ENCODE measurements around the gene MRPL37.

MRPL37 gene

DNA sequence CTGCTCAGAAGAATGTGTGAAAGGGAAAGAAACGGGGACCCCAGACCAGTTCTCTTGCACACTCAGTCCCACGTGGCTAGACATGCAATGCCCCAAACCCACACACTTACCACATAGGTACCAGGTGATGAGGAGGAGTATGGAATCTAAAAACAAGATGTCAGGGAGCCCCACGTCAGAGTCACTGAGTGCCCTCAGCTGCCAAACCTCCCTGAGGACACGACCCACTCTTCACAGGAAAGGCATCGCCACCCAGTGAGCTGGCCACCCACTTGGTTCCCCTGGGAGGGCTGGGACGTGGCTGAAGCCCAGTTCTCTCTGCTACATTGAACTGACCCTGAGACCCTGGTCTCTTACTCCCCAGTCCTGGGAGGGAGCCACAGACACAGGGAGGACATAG is 41.4 kb downstream of the MRPL37 start:
- DNase-seq: no peak

DNA sequence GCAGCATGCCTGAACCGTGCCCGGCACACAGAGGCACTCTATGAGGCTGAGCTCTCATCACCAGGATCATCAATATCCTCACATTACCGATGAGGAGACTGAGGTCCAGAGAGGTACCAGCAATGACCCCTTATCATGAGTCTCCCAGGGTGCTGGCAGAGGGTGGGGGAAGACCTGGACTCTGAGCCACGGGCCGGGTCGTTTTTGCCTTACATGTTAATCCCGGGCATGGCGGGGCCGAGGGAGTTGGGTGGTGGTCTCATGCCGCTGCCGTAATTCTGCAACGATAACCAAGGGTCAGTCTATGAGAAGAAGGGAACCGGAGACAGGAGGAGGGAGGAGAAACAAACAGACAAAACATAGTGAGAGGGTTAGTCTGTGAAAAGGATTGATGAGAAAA is 43.1 kb downstream of the MRPL37 start:
- DNase-seq: no peak

DNA sequence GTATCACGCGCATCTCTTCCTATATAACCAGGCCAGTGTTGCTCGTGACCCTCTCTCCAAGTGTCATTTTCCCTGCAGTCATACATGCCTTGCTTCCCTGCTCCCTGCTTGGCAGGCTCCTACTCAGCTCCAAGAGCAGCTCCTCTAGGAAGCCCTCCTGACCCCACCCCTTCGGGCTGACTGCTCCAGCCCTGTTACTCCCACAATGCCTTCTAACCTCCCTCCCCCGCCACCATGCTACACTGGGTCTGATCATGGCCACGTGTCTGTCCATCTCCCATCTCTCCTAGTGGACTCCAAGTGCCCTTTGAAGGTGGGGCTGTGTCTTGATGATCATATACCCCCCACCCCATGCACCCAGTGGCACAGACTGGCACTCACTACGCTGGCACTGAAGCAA is 44.7 kb downstream of the MRPL37 start:
- no peak for DNase-seq

DNA sequence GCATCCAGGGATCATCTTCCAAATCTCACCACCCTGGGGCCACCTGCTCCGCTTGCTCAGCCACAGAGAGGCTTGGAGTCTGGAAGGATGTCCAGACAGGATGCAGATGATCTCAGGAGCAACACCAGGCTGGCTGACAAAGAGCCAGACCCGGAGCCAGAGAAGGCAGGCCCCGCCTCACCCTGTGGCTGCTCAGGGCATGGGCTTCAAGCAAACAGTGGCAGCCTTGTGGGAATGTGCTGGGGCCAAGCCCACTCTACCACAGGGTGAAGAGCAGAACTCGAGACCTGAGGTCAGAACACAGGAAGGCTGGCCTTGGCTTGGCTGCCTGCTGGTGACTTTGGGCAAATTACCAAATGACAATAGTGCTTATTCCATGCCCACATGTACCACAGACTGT is 45.5 kb downstream of the MRPL37 start:
- no peak for DNase-seq

DNA sequence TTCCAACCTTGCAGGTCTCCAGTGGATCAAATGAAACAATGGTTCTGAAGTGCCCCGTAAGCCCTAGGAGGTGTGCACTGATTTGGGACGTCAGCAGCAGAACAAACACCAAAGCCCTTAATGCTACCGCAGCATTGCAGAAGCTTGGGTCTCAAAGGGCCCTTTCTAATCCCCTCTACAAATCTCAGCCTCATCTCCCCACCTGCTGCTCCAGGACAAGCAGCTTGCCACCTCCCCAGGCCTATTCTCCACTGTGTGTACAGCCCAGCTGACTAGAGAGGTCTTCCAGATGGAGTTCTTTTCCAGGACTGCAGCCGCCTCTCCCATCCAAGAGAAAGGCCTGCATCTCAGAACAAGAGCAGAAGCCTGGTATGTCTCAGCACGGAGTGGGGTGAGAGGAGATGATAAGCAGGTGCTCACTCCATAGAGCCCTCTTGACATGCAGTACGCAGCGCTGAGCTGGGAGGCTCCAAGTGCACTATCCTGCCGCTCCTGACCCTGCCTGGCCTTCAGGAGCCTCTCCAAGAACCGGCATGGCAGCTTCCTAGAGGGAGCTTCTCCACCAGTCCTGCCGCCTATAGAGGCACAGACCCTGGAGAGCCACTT is 46.3 kb downstream of the MRPL37 start:
- DNase-seq: no peak

DNA sequence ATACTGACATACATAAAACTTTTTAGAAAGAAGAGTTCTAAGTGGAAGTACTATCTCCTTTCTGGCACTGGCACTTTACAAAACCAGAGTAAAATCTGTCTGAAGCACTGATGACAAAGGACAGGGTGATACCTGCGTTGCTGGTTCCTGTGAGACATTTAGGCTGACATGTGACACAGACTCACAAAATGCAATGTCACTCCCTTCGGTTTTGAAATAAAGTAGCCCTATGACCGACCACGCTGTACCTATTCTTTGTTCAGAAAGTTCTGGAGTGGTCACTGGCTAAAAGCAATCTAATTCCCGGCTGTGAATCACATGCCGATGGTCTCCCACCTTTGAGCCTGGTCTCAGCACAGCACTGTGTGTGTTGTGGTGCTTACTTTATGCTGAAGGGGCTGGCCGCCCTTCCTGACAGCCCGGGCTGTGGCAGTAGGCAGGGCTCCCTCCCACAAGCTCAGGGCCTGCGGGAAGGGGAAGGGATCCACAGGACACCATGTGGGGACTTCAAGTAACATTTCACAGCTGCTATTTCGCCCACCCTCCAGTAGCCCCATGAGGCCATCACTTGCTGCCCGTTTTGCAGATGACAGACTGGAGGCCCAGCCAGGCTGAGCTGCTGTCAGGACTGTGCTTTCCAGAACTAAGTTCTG is 48.0 kb downstream of the MRPL37 start:
- no peak for DNase-seq

DNA sequence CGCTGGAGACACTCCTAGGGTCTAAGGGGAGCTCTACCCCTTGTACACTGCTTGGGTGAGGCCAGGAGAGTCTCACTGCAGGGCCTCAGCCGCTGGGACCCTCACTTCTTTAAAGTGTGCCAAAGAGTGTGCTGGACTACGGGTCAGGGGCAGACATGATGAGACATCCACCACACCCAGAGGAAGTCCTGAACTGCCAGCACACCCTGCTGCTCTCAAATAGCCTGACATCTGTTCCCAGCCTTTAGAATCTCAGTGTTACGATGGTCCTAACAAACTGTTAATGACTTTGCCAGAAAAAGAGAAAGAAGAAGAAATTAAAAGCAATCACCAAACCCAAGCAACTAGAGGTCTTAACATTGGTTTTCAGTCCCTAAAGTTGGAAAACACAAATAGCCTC is 49.0 kb downstream of the MRPL37 start:
- DNase-seq: no peak

DNA sequence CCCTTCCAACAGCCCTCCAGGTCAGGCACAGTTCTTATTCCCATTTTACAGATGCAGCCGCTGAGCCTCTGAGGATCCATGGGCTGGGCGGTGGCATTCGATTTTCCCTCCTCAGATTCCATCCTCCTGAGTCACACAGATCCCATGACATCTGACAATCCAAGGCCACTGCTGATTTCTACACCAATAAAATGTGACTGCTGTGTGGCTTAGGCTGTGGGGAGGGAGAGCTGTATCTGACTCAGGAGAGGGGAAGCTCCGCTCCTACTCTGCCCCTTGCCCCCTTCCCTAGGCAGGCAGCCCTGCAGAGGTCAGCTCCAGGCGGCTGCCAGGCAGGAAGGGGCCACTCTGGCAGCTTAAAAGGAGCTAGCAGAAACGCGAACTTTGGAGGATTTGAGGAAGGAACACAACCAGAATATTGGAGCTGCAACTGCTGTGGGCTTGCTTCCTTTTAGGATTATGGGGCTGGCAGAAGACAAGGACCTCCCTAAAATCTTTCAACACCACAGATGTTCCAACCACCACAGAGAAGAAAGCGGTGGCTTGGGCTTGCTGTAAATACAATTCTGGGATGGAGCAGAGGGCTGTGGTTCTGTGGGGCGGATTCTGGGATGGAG is 50.0 kb downstream of the MRPL37 start:
- no peak for DNase-seq

DNA sequence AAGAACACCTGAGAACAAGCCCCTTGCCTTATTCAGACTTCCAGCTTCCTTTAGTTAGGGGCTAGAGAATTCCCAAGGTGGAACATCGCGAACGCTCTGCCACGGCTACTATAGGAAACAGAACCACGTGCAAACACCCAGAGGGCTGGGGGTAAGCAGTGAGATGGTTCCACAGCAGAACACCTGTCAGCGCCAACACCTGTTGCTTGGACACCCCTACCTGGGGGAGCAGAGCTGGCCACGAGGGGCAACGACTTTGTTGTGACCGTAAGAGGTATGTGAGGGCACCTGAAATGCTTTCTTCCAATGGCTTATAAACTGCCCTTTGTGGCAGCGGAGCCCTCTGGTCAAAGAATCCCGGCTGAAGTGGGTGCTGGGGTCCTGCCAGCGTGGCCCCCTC is 50.7 kb downstream of the MRPL37 start:
- no peak for DNase-seq

DNA sequence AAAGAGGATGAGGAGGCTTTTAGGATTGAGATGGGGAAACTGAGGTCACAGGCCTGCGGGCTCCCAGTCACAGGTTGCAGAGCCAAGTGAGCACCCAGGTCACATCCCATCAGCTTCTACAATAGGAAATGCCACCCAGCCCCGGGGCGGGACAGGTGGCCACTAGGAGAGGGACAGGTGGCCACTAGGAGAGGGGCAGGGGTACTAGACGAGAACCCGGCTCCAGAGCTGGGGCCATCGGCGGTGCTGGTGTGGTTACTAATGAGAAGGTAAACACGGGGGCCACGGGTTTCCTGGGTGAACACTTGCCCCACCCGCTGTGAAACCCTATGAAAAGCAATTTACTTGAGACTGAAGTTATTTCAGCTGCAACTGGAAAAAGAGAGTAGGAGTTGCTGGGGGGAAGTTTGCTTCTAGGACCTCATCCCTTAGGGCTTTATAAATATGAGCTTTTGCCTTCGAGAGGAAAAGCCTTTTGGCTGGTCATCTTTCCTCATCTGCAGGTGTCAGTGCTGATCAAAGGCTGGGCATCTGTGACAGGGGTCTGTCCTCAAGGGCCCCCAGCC is 52.5 kb downstream of the MRPL37 start:
- no peak for DNase-seq

DNA sequence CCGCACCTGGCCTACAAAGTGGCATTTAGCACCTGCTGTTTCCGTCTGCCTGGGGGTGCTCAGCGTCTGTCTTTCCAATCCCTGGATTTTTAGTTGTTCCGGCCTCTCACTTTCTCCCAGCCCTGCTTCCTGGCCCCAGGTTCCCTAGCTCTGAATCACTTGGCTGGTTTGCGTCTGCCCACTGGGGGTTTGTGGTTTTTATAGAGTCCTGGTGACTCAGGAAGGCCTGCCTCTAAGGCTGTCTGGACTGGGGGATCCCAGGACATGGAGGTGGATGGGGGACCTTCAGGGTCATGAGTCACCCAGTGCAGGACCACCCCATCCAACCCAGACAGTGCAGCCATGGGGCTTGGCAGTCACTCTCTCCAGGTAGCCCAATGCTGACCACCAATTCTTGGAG is 53.5 kb downstream of the MRPL37 start:
- no peak for DNase-seq

DNA sequence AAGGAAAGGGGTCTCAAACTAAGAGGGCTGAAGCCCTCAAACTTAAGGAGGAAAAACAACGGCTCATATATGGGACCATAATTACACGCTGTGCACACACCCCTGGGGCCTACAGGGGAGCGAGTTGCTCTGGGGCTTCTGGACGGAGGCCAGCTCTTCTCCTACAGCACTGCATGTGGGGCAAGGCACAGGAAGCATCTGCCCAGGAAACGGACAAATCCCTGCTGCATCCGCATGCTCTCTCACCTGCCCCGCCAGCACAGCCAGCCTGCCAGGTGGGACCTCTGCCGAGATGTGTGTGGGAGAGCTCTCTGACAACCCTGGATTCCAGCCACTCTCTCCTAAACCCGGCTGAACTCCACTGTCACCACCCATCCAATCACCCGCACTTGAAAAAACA is 54.1 kb downstream of the MRPL37 start:
- no peak for DNase-seq

DNA sequence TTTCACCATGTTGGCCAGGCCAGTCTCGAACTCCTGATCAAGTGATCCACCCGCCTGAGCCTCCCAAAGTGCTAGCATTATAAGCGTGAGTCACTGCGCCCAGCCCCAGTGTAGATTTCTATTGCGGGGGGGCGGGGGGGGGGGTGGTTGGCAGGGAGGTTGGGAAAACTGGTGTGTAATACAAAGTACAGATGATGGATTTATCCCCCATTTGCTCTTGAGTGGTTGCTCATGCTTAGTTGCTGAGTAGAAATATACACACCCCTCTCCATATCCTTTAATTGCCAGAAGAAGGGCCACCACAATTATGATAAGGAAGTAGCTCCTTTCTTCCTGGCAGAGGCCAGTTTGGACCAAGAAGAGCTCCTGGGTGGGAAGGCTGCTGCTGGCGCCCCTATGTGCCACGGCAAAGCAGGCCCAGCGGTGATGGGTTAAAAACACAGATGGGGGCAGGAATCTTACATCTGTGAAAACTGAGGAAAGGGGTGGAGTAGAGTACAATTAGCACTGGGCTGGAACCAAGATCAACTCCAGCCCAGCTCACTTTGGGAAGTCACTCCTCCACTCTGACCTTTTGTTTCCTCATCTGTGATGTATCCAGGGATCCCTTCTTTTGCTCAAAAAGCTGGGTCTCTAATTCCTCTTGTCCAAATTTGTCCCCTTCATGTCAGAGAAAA is 55.2 kb downstream of the MRPL37 start:
- DNase-seq: no peak

DNA sequence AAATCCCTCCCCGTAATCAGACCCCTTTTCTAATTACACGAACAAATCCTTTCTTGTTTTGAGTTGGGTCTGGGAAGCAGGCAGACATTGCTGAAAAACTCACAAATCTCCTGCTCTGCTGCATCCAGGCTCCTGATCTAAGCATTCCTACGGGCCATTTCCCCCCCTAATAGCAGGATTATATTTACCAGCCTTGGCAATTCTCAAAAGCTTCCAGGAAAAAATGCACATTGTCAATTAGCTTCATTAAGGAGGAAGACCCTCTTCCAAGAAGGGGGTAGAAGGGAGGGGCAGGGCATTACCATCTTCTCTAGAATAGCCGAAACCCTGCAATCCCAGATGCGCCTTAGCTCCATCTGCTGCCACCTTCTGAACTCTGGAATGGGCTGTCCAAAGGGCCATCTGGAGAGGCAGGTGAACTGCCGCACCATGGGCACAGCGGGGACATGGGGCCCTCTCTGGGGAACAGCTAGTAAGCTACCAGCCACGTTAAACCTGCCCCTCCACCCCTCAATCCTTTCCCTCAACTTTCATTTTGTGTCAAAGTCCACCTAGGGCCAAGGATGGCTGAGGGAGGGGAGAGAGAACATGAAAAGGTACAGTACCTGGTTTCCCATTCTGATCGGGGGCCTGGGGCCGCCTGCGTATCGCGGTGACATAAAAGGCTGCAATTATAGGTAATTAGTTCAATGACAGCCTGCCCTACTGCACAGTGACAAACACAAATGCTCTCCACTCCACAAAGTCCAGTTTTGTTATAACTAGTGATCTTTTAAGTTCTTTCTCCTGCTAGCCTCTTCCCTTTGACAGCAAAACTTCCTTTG is 56.8 kb downstream of the MRPL37 start:
- no peak for DNase-seq

DNA sequence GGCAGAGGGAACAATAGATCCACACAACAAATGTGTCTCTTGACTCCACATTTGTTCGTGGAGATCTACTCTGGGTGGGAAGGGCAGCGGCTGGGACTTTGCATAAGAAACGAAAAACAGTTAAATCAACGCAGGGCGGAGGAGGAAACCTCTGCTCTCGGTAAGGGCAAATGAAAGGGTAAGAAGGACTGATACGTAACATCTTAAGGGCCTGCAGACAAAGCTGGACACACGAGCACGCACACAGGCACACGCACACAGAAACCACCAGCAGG is 57.3 kb downstream of the MRPL37 start:
- DNase-seq: no peak

DNA sequence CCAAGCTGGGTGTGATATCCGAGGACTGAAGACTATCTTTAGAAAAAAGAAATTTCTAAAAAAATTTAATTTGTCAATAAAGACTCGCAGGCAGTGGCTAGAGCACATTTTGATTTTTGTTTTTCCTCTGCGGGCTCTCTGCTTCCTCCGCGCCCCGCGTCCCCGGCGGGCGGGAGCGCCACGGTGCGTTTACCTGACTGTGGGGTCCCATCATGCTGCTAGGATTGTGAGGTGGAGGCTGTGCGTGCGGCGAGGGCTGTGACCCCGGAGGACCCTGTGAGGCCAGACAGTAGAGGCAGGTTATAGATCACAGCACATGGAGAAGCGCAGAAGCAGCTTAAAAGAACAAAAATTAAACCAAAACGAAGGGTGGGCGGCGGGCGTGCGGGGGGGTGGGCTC is 57.9 kb downstream of the MRPL37 start:
- no peak for DNase-seq

DNA sequence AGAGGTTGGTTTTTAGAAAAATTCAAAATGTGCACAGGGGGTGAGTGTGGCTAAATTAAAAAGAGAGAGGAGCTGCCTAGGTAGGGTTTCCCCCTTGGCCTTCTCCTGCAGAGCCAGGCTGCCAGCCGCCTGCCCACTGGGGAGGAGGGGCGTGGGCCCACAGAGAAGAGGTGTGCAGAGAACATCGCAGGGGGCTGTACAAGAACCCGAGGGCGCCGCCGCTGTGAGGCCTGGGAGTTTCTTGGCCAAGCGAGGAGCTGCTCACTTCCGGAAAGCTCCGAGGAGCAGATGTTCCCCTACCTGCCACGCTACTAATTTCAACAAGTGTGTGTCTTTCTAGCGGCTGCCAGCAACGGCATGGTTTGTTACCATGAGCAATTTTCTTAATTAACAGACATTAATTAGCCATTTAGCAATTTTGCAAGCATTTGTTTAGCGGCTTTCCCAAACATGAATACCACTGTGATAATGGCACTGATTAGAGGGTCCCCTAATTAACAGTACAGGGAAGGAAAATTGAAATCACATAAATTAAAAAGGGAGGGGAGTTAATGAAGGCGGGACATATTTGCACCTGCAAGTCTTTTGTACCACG is 59.7 kb downstream of the MRPL37 start:
- DNase-seq: peak; percentile 20

DNA sequence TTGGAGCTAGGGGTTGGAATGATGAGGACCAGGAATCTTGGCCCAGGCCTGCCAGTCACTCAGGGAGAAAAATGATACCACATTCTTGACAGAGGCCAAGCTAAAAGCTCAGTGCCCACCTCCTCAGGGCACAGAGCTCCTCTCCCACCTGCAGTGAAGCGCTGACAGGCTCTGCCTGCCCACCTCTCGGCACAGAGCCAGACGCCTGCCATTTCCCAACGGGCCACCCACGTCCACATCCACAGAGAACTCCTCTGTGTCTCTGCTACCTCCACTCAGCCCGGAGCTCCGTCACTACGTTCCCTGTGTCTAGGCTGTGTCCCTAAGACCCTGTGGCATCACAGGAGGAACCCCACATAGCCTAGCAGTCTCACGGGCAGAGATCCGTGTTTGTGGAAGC is 60.8 kb downstream of the MRPL37 start:
- DNase-seq: no peak

DNA sequence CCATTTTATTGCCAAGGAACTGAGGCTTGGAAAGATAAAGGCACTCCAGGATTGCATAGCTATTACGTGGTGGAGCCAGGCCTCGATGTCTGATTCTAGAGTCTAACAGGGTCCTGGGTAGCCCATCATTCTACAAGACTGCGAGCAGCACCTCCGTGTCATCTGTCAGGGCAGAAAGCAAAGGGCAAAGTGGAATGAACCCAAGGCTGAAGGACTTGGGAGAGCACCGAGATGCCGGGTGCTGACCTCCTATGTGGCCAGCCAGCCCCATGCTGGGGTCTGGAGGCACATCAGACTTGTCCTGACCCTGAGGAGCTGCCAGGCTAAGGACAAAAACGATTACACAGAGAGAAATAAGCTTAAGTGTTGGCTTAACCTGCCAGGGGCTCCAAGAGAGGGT is 62.3 kb downstream of the MRPL37 start:
- no peak for DNase-seq

DNA sequence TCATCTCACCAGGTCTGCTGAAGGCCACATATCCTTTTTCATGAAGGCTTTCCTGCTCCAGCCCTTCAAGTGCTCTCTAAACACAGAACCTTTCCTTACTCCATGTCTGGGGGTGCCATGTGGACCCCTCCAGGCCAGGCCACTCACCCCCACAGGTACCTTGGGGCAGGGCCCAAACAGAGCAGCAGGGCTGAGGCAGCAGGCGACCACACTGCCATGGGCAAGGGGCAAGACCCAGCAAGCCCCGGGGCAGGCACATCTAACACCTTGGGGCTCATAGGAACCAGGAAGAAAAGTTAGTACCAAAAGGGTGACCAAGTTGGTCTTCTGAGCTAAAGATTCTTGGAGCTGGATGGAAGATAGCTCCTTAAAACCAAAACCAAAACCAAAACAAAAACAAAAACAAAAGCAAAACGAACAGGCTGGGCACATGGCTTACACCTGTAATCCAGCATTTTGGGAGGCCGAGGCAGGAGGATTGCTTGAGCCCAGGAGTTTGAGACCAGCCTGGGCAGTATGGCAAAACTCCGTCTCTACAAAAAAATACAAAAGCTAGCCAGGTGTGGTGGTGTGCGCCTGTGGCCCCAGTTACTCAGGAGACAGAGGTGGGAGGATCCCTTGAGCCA is 63.7 kb downstream of the MRPL37 start:
- no peak for DNase-seq

DNA sequence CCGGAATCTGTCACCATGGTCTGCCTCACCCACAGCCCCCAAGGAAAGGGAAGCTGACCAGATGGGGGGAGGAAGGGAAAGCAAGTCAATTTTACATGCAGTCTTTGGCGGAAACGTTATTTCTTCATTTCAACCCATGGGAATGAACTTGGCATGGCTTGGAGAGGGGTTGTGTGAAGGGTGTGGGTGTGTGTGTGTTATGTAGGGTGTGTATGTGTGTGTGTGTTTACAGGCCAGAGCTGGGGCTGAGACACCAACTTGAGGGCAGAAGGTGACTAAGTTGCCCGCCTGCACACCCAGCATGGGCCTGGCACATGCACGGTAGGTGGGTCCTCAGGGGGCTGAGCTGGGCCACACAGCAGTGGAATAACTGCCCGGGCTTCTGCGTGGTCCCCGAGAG is 65.2 kb downstream of the MRPL37 start:
- DNase-seq: no peak

DNA sequence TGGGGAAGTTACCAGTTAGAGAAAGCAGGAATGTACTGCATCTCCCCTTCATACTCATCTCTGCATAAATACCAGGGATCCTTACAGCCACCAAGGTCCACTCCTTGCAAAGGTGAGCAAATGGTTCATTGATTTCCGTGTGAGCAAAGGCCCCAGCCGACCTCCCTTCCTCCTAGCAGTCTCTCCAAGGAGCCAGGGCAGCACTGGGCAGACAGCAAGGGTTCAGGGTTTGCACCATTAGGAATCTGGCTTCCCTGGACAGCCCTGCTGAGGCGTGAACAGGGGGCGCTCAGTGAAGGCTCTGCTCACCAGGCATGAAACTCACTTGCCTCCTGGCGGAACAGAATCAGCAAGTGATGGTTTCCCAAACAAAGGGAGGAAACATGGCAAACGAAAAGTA is 65.7 kb downstream of the MRPL37 start:
- no peak for DNase-seq

All from DMS79 (cell line).